GM12878 (cell line): ENCODE data around the gene NRSN2. TPM values are rescaled to one million over a fixed set of nuclear protein-coding genes. Genes with fewer than 3 reads are reported as not detected.

Source experiments
- ATF7 ChIP-seq: fragments of 450-650 bp; IDR thresholded peaks from 2 replicates; pipeline ENCODE4 v1.6.1; 2016; ENCODE audit warnings: low read depth, mild to moderate bottlenecking
- BACH1 ChIP-seq: fragments of 450-650 bp; IDR thresholded peaks from 2 replicates; pipeline ENCODE4 v1.6.1; 2017; ENCODE audit warnings: mild to moderate bottlenecking, borderline replicate concordance
- CHD2 ChIP-seq: IDR thresholded peaks from 2 replicates; pipeline ENCODE4 v1.6.1; 2011; ENCODE audit warnings: low read depth, low read length, improper control_type of control experiment, borderline replicate concordance
- EED ChIP-seq: sonication (generic); IDR thresholded peaks from 2 replicates; pipeline ENCODE4 v1.6.1; 2016; ENCODE audit warnings: antibody characterized with exemption, low read depth
- EP300 ChIP-seq, 2 experiments: fragments of 150-350 bp in 1 of 2; IDR thresholded peaks; 2 replicates each; pipeline ENCODE4 v1.6.1; 2011 to 2012; ENCODE audit warnings: low read depth in 2 of 2, low read length in 2 of 2, borderline replicate concordance in 1 of 2, improper control_type of control experiment in 1 of 2, inconsistent platforms in 1 of 2; ENCODE audit not compliant: control insufficient read depth in 1 of 2
- HCFC1 ChIP-seq: fragments of 150-350 bp; IDR thresholded peaks from 2 replicates; pipeline ENCODE4 v1.6.1; 2014; ENCODE audit warnings: low read length
- HDGF ChIP-seq: fragments of 450-650 bp; IDR thresholded peaks from 2 replicates; pipeline ENCODE4 v1.6.1; 2016; ENCODE audit warnings: antibody characterized with exemption
- NFYB ChIP-seq: IDR thresholded peaks from 2 replicates; pipeline ENCODE4 v1.6.1; 2011; ENCODE audit warnings: low read depth, mild to moderate bottlenecking, low read length, improper control_type of control experiment, moderate library complexity; ENCODE audit not compliant: insufficient read depth
- RAD51 ChIP-seq: fragments of 450-650 bp; IDR thresholded peaks from 2 replicates; pipeline ENCODE4 v1.6.1; 2016; ENCODE audit warnings: moderate library complexity, mild to moderate bottlenecking, inconsistent platforms
- SP1 ChIP-seq: IDR thresholded peaks from one replicate; pipeline ENCODE4 v1.6.1; 2011; ENCODE audit warnings: low read depth, low read length
- SUPT20H ChIP-seq: IDR thresholded peaks from 2 replicates; pipeline ENCODE4 v1.6.1; 2011; ENCODE audit warnings: low read depth, mild to moderate bottlenecking, low read length, moderate library complexity, borderline replicate concordance; ENCODE audit not compliant: control insufficient read depth
- SUZ12 ChIP-seq: fragments of 200-600 bp; sonication (generic); IDR thresholded peaks from one replicate; pipeline ENCODE4 v1.6.1; 2018; ENCODE audit warnings: antibody characterized with exemption, mild to moderate bottlenecking; ENCODE audit not compliant: unreplicated experiment
- ZNF274 ChIP-seq: IDR thresholded peaks from one replicate; pipeline ENCODE4 v1.8.0; 2011; ENCODE audit not compliant: insufficient read length, insufficient read depth
- ZZZ3 ChIP-seq: IDR thresholded peaks from 2 replicates; pipeline ENCODE4 v1.6.1; 2011; ENCODE audit warnings: low read depth; ENCODE audit not compliant: control insufficient read depth, insufficient read length
- polyA plus RNA-seq, 11 experiments: library from polyadenylated mRNA; depleted of rRNA in 4 of 11; unstranded in 6 of 11; stranded (reverse) in 5 of 11; fragments of >200 nt; fragmentation: Nextera tagmentation in 4 of 11; fragmentation: Illumina TruSeq in 1 of 11; extraction: Ambion mirVana in 4 of 11; extraction: Trizol in 1 of 11; gene quantifications; 1 replicate in 1 of 11; 2 replicates in 10 of 11; pipeline versions ENCODE4 v1.2.1 to v1.2.3, GENCODE V29; 2011 to 2016; ENCODE audit warnings: inconsistent platforms in 2 of 11, missing spikeins in 2 of 11, low read depth in 1 of 11
- total RNA-seq, 4 experiments: library from RNA; depleted of rRNA in 3 of 4; stranded (reverse); fragments of >200 nt in 3 of 4; fragmentation: Illumina TruSeq in 1 of 4; extraction: Trizol in 1 of 4; gene quantifications; 2 replicates each; pipeline versions ENCODE4 v1.2.1 to v1.2.3, GENCODE V29; 2013 to 2021
- TF ChIP-seq, protein P1 (sequence below): fragments of 450-650 bp; IDR thresholded peaks from 2 replicates; pipeline ENCODE4 v1.6.1; 2017; ENCODE audit warnings: mild to moderate bottlenecking, moderate library complexity
- TF ChIP-seq, protein P2 (sequence below): IDR thresholded peaks from 2 replicates; pipeline ENCODE4 v1.6.1; 2012; ENCODE audit warnings: mild to moderate bottlenecking, low read depth, low read length
- TF ChIP-seq, protein P3 (sequence below): IDR thresholded peaks from 2 replicates; pipeline ENCODE4 v1.6.1; 2011; ENCODE audit warnings: low read depth, low read length, improper control_type of control experiment, borderline replicate concordance
- TF ChIP-seq, protein P4 (sequence below): fragments of 450-650 bp; IDR thresholded peaks from 2 replicates; pipeline ENCODE4 v1.6.1; 2018; ENCODE audit warnings: borderline replicate concordance, mild to moderate bottlenecking; ENCODE audit not compliant: partially characterized antibody

The NRSN2 gene
- total and polyA plus RNA-seq, 10 of the 15 experiments (the other 5 are each of a cell fraction or from before 2014, with no cell fraction given): 6.2 to 32.4 (median 13.0) TPM

DNA sequence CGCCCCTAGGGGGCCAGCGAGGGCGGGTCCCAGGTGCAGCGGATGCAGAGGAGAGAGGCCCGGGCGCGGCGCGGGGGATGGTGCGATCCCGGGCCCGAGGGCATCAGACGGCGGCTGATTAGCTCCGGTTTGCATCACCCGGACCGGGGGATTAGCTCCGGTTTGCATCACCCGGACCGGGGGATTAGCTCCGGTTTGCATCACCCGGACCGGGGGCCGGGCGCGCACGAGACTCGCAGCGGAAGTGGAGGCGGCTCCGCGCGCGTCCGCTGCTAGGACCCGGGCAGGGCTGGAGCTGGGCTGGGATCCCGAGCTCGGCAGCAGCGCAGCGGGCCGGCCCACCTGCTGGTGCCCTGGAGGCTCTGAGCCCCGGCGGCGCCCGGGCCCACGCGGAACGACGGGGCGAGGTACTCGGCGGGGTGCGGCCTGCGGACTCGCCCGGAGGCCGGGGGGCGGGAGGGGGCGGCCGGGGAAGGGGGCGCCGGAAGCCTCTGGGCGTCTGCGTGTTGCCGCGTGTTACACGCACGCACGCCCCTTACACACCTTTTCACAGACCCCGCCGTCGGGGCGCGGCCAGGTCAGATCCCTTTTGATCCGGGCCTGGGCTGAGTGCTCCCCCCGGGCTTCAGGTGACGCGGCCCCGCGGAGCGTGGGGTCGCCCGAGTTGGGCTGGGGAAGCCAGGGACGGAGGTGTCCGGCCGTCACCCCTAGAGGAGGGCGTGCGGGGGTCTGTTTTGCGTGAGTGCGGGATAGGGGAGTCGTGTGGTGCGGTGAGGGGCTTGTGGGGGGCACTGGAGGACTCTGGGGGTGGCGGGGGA is 34.1 kb downstream of the NRSN2 start (continued):
- TF ChIP-seq, protein P1, sequence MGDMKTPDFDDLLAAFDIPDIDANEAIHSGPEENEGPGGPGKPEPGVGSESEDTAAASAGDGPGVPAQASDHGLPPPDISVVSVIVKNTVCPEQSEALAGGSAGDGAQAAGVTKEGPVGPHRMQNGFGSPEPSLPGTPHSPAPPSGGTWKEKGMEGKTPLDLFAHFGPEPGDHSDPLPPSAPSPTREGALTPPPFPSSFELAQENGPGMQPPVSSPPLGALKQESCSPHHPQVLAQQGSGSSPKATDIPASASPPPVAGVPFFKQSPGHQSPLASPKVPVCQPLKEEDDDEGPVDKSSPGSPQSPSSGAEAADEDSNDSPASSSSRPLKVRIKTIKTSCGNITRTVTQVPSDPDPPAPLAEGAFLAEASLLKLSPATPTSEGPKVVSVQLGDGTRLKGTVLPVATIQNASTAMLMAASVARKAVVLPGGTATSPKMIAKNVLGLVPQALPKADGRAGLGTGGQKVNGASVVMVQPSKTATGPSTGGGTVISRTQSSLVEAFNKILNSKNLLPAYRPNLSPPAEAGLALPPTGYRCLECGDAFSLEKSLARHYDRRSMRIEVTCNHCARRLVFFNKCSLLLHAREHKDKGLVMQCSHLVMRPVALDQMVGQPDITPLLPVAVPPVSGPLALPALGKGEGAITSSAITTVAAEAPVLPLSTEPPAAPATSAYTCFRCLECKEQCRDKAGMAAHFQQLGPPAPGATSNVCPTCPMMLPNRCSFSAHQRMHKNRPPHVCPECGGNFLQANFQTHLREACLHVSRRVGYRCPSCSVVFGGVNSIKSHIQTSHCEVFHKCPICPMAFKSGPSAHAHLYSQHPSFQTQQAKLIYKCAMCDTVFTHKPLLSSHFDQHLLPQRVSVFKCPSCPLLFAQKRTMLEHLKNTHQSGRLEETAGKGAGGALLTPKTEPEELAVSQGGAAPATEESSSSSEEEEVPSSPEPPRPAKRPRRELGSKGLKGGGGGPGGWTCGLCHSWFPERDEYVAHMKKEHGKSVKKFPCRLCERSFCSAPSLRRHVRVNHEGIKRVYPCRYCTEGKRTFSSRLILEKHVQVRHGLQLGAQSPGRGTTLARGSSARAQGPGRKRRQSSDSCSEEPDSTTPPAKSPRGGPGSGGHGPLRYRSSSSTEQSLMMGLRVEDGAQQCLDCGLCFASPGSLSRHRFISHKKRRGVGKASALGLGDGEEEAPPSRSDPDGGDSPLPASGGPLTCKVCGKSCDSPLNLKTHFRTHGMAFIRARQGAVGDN: no peak
- TF ChIP-seq HCFC1: peak; percentile 46; the same call in 1 of the 2 replicates
- TF ChIP-seq HDGF: no peak
- 0 out of 2 replicates have a peak, but pooled peaks have one; percentile 45 for TF ChIP-seq BACH1
- TF ChIP-seq RAD51: no peak
- no peak for TF ChIP-seq EP300 (IDR thresholded peaks at IDR 0.05; ENCODE audit: borderline replicate concordance in 1 of 2, control insufficient read depth in 1 of 2, low read depth in 2 of 2, low read length in 2 of 2)
- no peak for TF ChIP-seq ZNF274
- no peak for TF ChIP-seq EED
- TF ChIP-seq, protein P2, sequence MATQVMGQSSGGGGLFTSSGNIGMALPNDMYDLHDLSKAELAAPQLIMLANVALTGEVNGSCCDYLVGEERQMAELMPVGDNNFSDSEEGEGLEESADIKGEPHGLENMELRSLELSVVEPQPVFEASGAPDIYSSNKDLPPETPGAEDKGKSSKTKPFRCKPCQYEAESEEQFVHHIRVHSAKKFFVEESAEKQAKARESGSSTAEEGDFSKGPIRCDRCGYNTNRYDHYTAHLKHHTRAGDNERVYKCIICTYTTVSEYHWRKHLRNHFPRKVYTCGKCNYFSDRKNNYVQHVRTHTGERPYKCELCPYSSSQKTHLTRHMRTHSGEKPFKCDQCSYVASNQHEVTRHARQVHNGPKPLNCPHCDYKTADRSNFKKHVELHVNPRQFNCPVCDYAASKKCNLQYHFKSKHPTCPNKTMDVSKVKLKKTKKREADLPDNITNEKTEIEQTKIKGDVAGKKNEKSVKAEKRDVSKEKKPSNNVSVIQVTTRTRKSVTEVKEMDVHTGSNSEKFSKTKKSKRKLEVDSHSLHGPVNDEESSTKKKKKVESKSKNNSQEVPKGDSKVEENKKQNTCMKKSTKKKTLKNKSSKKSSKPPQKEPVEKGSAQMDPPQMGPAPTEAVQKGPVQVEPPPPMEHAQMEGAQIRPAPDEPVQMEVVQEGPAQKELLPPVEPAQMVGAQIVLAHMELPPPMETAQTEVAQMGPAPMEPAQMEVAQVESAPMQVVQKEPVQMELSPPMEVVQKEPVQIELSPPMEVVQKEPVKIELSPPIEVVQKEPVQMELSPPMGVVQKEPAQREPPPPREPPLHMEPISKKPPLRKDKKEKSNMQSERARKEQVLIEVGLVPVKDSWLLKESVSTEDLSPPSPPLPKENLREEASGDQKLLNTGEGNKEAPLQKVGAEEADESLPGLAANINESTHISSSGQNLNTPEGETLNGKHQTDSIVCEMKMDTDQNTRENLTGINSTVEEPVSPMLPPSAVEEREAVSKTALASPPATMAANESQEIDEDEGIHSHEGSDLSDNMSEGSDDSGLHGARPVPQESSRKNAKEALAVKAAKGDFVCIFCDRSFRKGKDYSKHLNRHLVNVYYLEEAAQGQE: no peak
- no peak for TF ChIP-seq SUZ12
- TF ChIP-seq, protein P3, sequence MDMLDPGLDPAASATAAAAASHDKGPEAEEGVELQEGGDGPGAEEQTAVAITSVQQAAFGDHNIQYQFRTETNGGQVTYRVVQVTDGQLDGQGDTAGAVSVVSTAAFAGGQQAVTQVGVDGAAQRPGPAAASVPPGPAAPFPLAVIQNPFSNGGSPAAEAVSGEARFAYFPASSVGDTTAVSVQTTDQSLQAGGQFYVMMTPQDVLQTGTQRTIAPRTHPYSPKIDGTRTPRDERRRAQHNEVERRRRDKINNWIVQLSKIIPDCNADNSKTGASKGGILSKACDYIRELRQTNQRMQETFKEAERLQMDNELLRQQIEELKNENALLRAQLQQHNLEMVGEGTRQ: no peak
- TF ChIP-seq ZZZ3: no peak
- TF ChIP-seq SP1: no peak
- TF ChIP-seq, protein P4, sequence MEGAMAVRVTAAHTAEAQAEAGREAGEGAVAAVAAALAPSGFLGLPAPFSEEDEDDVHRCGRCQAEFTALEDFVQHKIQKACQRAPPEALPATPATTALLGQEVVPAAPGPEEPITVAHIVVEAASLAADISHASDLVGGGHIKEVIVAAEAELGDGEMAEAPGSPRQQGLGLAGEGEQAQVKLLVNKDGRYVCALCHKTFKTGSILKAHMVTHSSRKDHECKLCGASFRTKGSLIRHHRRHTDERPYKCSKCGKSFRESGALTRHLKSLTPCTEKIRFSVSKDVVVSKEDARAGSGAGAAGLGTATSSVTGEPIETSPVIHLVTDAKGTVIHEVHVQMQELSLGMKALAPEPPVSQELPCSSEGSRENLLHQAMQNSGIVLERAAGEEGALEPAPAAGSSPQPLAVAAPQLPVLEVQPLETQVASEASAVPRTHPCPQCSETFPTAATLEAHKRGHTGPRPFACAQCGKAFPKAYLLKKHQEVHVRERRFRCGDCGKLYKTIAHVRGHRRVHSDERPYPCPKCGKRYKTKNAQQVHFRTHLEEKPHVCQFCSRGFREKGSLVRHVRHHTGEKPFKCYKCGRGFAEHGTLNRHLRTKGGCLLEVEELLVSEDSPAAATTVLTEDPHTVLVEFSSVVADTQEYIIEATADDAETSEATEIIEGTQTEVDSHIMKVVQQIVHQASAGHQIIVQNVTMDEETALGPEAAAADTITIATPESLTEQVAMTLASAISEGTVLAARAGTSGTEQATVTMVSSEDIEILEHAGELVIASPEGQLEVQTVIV: peak; percentile 24
- TF ChIP-seq CHD2: no peak
- TF ChIP-seq SUPT20H: no peak
- TF ChIP-seq ATF7: no peak
- no peak for TF ChIP-seq NFYB
